ENCODE measurements around the gene SLC24A3.
A peak's percentile ranks its signal among the peaks of the same experiment; 100 is the strongest.

The SLC24A3 gene

GRCh38 chr20:19212469-19212815 is at the start of gene SLC24A3:
Gene SLC24A3 (plus strand): TSS chr20:19212642.
- DNase-seq (ENCODE audit: low read depth in 2 of 3, low spot score in 1 of 3): no peak

GRCh38 chr20:19170148-19170547 is 42.3 kb upstream of the SLC24A3 start:
- no peak for DNase-seq (ENCODE audit: low read depth in 2 of 3, low spot score in 1 of 3)

- no peak for DNase-seq (ENCODE audit: low read depth in 2 of 3, low spot score in 1 of 3)
These were observed 39.8 kb upstream of the SLC24A3 start for GRCh38 chr20:19172637-19173036.

GRCh38 chr20:19176470-19177052 is 35.9 kb upstream of the SLC24A3 start:
- DNase-seq (ENCODE audit: low read depth in 2 of 3, low spot score in 1 of 3): no peak

- DNase-seq (ENCODE audit: low read depth in 2 of 3, low spot score in 1 of 3): no peak
These were observed 30.9 kb upstream of the SLC24A3 start for GRCh38 chr20:19181552-19181951.

- DNase-seq (ENCODE audit: low read depth in 2 of 3, low spot score in 1 of 3): no peak
These were observed 27.4 kb upstream of the SLC24A3 start for GRCh38 chr20:19185083-19185482.

GRCh38 chr20:19193349-19193748 is 19.1 kb upstream of the SLC24A3 start:
- DNase-seq (ENCODE audit: low read depth in 2 of 3, low spot score in 1 of 3): no peak

GRCh38 chr20:19205981-19206396 is 6.5 kb upstream of the SLC24A3 start:
- DNase-seq (ENCODE audit: low read depth in 2 of 3, low spot score in 1 of 3): peak; percentile 39 to 58 (median 53)

GRCh38 chr20:19207541-19207940 is 4.9 kb upstream of the SLC24A3 start:
- DNase-seq (ENCODE audit: low read depth in 2 of 3, low spot score in 1 of 3): no peak

GRCh38 chr20:19210391-19211155 is 1.9 kb upstream of the SLC24A3 start:
- DNase-seq (ENCODE audit: low read depth in 2 of 3, low spot score in 1 of 3): no peak

- no peak for DNase-seq (ENCODE audit: low read depth in 2 of 3, low spot score in 1 of 3)
These were observed 1.2 kb upstream of the SLC24A3 start for GRCh38 chr20:19211252-19211651.

- DNase-seq (ENCODE audit: low read depth in 2 of 3, low spot score in 1 of 3): no peak
These were observed 577 bp upstream of the SLC24A3 start for GRCh38 chr20:19211661-19212468.

- no peak for DNase-seq (ENCODE audit: low read depth in 2 of 3, low spot score in 1 of 3)
These were observed 520 bp downstream of the SLC24A3 start for GRCh38 chr20:19212821-19213502.

GRCh38 chr20:19213946-19214490 is 1.6 kb downstream of the SLC24A3 start:
- DNase-seq (ENCODE audit: low read depth in 2 of 3, low spot score in 1 of 3): no peak

- no peak for DNase-seq (ENCODE audit: low read depth in 2 of 3, low spot score in 1 of 3)
These were observed 6.0 kb downstream of the SLC24A3 start for GRCh38 chr20:19218411-19218810.

- DNase-seq (ENCODE audit: low read depth in 2 of 3, low spot score in 1 of 3): no peak
These were observed 10.1 kb downstream of the SLC24A3 start for GRCh38 chr20:19222520-19223040.

- DNase-seq (ENCODE audit: low read depth in 2 of 3, low spot score in 1 of 3): no peak
These were observed 11.2 kb downstream of the SLC24A3 start for GRCh38 chr20:19223640-19224039.

- no peak for DNase-seq (ENCODE audit: low read depth in 2 of 3, low spot score in 1 of 3)
These were observed 19.1 kb downstream of the SLC24A3 start for GRCh38 chr20:19231359-19232035.

GRCh38 chr20:19232997-19233794 is 20.8 kb downstream of the SLC24A3 start:
- no peak for DNase-seq (ENCODE audit: low read depth in 2 of 3, low spot score in 1 of 3)

Measured in stimulated activated CD4-positive, alpha-beta T cell treated with anti-CD3 and anti-CD28 coated beads, Interleukin-12 subunit alpha, Interleukin-12 subunit beta, amount 100 ng/mL, for 48 hours (primary cell).